ENCODE data around the gene ABCE1.

GRCh38 chr4:145055533-145056257 lies 42.4 kb upstream of the ABCE1 start:
- TF ChIP-seq CTCF (IDR thresholded peaks at IDR 0.05) (no peak), POLR2A (IDR thresholded peaks at IDR 0.05) (no peak)

Measured in tibial nerve (tissue), 3 donors.